Measurements from ENCODE around the gene ZNF408. TPM values are rescaled to one million over a fixed set of nuclear protein-coding genes. Genes with fewer than 3 reads are reported as not detected.

ZNF408 gene
- polyA plus RNA-seq, 1 donor from 2014 or later: 12.4 TPM

DNA sequence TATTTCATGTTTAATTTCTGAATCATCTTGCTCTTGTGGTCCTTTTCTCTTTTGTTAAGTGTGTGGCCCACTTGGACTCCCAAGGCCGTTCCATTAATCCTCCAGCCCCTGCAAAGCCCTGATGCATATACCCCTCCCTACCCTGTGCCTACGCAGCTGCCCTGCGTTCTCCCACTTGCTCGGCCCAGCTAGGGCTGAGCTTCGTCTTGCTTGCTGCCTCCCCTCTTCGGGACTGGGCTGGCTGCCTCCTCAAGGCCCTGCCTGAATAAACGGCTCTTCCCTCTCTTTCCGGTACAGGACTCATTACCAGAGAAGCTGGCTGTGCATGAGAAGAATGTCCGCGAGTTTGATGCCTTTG is 28.9 kb upstream of the ZNF408 start:
- H3K4me3 Mint-ChIP-seq: no peak overlapping the region
- peaks cover 11 to 17% (median 13%) of the 10 kb centered on the region in 3 donors for H3K4me1 Mint-ChIP-seq
- peak overlapping the region in 1 of 3 donors; percentile 76 for H3K27ac Mint-ChIP-seq
- H3K36me3 Mint-ChIP-seq: peaks cover 4% of the 10 kb centered on the region
- no peaks in the 10 kb centered on the region for H3K27me3 Mint-ChIP-seq
- H3K9me3 Mint-ChIP-seq: no peaks in the 10 kb centered on the region

DNA sequence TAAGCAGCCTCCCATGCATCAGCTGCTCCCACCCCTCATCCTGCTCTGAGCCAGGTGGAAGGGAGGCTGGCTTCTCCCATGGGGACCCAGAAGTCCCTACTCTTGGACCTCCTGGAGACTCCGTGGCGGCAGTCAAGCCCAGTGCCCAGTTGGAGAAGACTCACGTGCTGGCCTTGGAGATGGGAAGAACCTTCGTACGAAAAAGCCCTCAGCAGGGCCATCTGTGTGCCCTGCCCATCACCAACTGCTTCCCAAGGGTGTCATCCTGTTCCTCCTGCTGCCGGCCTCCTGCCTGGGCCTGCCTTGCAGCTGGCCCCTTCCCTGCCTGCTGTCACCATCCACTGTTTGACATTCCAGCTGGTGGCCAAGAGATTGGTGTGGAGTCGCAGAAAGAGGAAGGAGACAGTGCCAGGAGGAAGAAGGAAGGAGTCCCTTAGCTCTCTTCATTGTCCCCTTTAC is 28.4 kb upstream of the ZNF408 start:
- Mint-ChIP-seq H3K27ac (peak overlapping the region in 1 of 3 donors; percentile 18), H3K4me1 (peaks cover 16 to 22% (median 16%) of the 10 kb centered on the region in 3 donors), H3K36me3 (peaks cover 4% of the 10 kb centered on the region), H3K9me3 (no peaks in the 10 kb centered on the region), H3K4me3 (no peak overlapping the region), H3K27me3 (no peaks in the 10 kb centered on the region)

DNA sequence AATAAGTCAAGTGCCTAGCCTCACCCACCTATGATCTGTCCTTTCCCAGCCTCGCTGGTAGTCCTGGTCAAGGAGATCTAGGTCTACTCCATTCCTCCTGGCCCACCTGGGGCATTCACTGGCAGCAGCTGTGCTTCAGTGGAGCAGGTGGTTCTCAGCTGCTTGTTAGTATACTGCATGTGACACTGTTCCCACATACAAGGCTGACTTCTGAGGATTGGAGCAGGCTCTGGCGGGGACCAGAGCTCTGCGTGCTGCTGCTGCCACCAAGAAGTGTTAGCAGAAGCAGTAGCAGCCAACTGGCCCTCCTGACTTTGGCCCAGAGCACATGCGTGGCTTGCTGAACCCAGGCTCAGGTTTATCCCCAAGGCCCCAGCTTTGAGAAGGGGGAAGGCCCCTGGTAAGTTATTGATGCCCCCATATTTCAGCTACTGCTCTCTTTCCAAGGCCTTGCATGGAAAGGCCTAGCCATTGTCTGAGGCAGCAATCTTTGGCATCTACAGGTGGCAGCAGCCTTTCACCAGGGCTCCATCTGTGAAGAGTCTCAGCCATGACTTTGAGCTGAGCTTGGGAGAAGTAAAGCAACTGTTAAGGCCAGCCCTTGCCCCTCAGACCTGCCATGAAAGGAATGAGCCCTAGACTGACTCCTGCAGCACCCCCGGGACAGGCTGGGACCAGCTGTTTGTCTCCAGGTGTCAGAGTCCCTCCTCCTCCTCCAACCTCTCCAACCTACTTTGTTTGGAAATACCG is 26.9 kb upstream of the ZNF408 start:
- Mint-ChIP-seq H3K9me3 (no peaks in the 10 kb centered on the region), H3K4me3 (peak overlapping the region in 2 of 4 donors; percentile 5 to 71), H3K4me1 (peaks cover 16 to 22% (median 18%) of the 10 kb centered on the region in 3 donors)

DNA sequence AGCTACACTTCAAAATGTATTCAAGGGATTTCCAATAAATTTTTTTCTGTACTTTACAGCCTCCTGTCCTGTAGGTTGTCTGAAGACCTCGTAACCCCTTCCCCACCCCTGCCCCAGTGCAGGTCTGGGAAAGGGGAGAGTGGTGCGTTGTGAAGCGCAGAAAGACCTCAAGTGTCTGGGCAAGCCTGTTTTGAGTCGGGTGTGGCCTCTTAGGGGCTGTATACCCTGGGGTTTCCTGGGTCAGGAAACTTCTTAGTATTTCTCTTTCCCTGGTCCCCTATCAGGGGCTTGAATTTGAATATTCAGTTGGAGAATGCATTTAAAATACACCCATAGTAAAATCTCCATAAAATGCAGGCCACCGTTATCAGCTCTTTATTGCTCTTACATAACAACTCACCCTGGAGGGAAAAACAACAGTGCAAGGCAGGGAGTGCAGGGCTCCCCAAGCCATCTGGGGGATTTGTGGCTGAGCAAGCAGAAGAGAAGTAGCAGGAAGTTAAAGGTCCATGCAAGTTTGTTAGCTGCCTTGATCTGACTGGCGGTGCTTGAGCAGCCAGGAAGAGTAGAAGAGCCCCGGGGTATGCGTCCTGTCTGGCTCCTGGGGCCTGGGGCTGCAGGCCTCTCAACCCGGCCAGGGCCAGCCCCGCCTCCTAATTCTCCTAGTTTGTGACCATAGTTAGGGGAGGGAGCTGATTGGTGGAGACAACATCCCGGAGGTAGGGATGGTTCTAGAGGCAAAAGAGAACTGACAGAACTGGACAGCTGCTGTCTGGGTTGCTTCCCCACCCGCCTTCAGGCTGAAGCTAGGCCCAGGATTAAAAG is 26.2 kb upstream of the ZNF408 start:
- peaks cover 4% of the 10 kb centered on the region for H3K36me3 Mint-ChIP-seq
- peaks cover 16 to 22% (median 18%) of the 10 kb centered on the region in 3 donors for H3K4me1 Mint-ChIP-seq
- H3K4me3 Mint-ChIP-seq: peak overlapping the region in 2 of 4 donors; percentile 62 to 71
- H3K9me3 Mint-ChIP-seq: no peaks in the 10 kb centered on the region
- H3K27ac Mint-ChIP-seq: peak overlapping the region; percentile 81 to 92 (median 91)
- H3K27me3 Mint-ChIP-seq: no peaks in the 10 kb centered on the region

More for the DNA sequence above, 26.9 kb upstream of the ZNF408 start:
- Mint-ChIP-seq H3K27ac (peak overlapping the region in 2 of 3 donors; percentile 81 to 92), H3K27me3 (no peaks in the 10 kb centered on the region), H3K36me3 (peaks cover 4% of the 10 kb centered on the region)

DNA sequence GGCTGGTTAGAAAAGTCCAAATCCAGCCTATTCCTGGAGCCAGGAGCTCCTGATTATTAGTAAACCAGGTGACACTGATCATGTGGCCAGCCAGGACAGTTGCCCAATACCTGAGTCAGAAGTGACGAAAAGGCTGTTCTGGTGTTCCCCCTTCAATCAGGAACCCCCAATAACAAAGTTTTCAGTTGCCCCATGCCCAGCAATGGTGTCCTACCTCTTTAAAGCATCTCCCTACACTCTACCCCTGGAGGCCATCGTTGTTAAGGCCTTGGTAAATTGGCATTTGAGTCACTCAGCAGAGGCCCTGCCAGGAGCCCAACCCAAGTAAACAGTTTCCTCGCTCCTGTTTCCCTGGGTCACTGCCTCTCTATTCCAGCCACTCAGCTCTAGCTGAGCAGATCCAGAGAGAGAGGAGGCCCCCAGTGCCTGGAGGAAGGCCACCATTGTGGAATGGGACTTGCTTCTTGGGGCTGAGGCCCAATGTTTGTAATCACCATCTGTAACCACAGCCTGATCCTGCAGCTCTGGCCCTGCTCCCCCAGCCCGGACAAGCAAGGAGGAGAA is 25.5 kb upstream of the ZNF408 start:
- H3K9me3 Mint-ChIP-seq: no peaks in the 10 kb centered on the region
- peak overlapping the region; percentile 4 to 92 (median 91) for H3K27ac Mint-ChIP-seq
- H3K4me3 Mint-ChIP-seq: no peak overlapping the region
- peaks cover 4% of the 10 kb centered on the region for H3K36me3 Mint-ChIP-seq
- peaks cover 16 to 22% (median 18%) of the 10 kb centered on the region in 3 donors for H3K4me1 Mint-ChIP-seq
- H3K27me3 Mint-ChIP-seq: no peaks in the 10 kb centered on the region

DNA sequence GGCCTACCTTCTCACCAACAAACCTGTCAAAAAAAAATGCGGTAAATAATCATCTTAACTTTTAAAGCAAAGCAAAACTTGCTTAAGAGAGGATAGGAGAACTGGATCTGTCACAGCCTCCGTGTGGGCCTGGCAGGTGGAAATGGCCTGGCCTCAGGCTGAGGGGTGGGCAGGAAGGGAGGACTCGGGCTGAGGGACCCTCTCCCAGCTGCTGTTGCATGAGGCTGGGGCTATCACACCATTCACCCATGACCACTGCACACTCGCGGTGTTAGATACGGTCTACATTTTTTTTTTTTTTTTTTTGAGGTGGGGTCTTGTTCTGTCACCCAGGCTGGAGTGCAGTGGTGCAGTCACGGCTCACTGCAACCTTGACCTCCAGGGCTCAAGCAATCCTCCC is 24.9 kb upstream of the ZNF408 start:
- peak overlapping the region in 1 of 4 donors; percentile 52 for H3K4me3 Mint-ChIP-seq
- H3K4me1 Mint-ChIP-seq: peaks cover 16 to 21% (median 17%) of the 10 kb centered on the region in 3 donors
- no peaks in the 10 kb centered on the region for H3K27me3 Mint-ChIP-seq
- peak overlapping the region in 2 of 3 donors; percentile 4 to 92 for H3K27ac Mint-ChIP-seq
- no peaks in the 10 kb centered on the region for H3K9me3 Mint-ChIP-seq
- H3K36me3 Mint-ChIP-seq: peaks cover 4% of the 10 kb centered on the region

DNA sequence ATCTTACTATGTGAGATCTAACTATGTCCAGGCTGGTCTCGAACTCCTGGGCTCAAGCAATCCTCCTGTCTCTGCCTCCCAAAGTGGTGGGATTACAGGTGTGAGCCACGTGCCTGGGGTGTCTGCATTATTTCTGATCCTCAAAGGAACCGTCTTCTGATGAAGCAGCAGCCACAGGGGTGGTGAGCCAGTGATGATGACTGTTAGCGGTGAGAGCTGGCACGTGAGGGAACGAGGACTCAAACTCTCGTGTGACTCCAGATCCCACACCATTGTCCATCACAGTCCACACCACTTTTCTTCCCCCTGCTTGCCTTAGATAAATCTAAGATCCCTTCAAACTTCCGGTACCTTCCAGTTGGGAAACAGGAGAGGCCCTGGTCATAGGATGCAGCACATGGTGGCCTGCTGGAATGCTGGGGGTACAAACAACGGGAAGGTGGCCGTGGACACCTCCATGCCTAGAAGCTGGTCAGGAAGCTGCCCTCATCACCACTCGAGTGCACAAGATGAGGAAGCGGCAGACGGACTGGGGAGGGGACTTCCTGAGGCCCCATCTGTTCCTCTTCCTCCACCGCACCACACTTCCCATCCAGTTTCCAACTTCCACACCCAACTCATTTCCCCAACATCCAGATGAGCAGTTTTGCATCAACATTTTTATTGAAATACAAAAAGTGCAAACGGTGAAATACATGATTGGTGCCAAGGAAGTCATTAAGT is 24.2 kb upstream of the ZNF408 start:
- Mint-ChIP-seq H3K9me3 (no peaks in the 10 kb centered on the region), H3K4me1 (peaks cover 15 to 20% (median 16%) of the 10 kb centered on the region in 3 donors), H3K27ac (peak overlapping the region; percentile 35 to 81 (median 44)), H3K36me3 (peaks cover 4% of the 10 kb centered on the region), H3K27me3 (no peaks in the 10 kb centered on the region), H3K4me3 (peak overlapping the region in 2 of 4 donors; percentile 34 to 74)

DNA sequence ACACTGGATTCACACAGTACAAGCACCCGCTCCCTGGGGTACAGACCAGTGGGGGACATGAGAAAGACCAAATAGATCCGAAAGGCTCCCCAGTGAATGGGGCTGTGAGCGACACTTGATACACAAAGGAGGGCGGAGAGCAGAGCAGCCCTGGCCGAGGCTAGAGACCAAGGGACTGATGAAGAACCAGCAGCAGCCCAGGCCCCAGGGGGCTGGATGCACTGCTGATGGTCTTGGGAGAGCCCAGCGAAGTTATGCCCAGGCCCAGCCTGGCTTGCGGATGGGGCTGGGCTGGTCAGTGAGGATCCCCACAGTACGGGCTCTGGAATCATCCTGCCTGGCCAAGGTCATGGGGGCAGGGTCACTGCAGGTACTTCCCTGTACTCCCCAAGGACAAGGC is 23.7 kb upstream of the ZNF408 start:
- peak overlapping the region; percentile 35 to 81 (median 44) for H3K27ac Mint-ChIP-seq
- H3K4me1 Mint-ChIP-seq: peaks cover 15 to 20% (median 16%) of the 10 kb centered on the region in 3 donors

DNA sequence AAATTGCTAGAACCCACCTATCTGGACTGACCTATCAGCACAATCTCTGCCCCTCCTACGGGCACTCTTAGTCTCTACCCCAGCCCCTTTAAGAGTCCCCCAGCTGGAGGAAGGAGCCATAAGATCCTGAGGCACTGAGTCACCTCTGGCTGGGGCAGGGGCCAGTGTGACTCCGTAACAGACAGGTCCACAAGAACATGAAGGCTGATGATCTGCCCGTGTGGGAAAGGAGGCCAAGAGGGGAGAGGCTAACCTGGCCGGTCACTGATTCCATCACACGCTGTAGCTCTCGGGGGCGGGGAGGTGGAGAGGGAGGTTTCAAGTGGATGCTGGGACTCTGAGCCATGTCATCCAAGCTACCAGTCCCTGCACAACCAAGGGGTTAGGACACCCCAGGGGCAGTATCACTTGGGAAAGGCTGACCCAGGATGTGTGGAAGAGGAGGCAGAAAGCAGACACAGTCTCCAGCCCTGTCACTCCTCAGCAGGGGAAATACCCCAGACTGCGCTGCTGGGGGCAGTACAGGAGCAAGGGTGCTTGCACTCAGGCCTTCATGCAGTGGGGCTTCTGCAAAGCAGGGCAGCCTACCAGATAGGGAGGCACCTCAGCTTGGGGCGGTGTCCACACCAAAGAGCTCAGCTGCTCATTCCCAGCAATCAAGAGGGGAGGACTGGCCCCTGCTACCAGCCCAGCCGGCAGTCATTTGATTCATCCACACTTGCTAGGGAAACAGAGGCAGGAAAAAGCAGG is 22.7 kb upstream of the ZNF408 start:
- Mint-ChIP-seq H3K36me3 (peaks cover 2% of the 10 kb centered on the region), H3K4me1 (peaks cover 15 to 20% (median 16%) of the 10 kb centered on the region in 3 donors), H3K27ac (peak overlapping the region in 2 of 3 donors; percentile 16 to 36), H3K9me3 (no peaks in the 10 kb centered on the region), H3K27me3 (no peaks in the 10 kb centered on the region), H3K4me3 (no peak overlapping the region)

More for the DNA sequence above, 23.7 kb upstream of the ZNF408 start:
- Mint-ChIP-seq H3K9me3 (no peaks in the 10 kb centered on the region), H3K4me3 (peak overlapping the region in 1 of 4 donors; percentile 74), H3K27me3 (no peaks in the 10 kb centered on the region), H3K36me3 (peaks cover 4% of the 10 kb centered on the region)

DNA sequence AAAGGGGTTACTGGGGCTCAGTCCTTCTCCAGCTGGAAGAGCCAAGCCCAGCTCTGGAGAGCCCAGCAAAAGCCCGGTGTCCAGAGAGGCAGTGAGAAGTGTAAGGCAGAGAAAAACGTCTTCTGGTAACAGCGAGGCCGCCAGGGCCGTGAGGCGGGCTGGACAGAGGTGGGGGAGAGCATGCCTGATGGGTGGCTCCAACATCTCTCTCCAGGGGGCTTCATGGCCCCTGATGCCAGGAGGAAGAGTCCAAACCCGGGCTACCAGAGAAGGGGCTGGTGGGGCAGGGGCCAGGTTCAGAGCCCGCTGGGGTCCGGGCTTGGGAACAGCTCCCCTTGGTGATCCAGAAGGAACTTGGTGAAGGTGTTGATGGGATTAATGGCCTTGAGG is 22.1 kb upstream of the ZNF408 start:
- H3K9me3 Mint-ChIP-seq: no peaks in the 10 kb centered on the region

DNA sequence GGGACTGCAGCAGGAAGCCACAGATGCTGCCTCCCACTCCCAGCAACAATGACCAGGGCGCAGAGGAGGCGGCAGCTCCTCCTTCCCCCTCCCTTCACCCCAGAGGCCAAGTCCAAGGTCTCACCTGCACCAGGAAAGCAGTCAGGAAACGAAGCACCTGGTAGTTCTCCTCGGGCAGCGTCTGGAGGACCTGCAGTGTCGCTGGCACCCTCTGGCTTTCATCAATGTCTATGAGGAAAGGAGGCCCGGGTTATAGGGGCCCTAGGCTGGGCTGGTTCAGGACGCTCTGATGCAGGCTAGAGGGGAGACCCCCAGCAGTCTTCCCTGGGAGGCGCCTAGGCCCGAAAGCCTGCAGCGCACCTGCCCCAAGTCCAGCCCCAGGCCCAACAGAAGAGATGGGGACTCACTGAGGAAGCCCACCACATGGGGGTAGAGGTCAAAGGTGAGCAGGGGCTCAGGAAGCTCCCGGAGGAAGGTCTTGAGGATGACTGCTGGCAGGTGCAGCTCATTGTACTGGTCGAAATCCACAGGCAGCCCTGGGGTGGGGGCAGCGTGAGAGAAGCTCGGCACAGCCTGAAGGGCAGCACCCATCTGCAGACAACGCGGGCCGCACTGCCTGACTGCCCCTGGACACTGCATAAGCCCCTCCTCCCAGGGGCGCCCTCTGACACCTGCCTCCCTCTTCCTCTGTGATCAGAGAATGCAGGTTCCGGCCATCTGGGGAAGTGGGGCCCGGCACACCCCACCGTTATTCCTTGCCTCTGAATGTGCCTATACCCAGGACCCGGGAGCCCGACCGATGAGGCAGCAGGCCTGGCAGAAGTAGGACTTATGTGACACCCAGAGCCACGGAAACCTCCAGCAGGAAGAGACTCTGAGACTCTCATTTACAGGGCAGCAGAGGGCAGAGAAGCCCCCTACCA is 21.3 kb upstream of the ZNF408 start:
- H3K27ac Mint-ChIP-seq: no peak overlapping the region
- H3K36me3 Mint-ChIP-seq: peaks cover 2% of the 10 kb centered on the region
- no peak overlapping the region for H3K4me3 Mint-ChIP-seq
- H3K9me3 Mint-ChIP-seq: no peaks in the 10 kb centered on the region
- H3K27me3 Mint-ChIP-seq: no peaks in the 10 kb centered on the region
- H3K4me1 Mint-ChIP-seq: peaks cover 13 to 17% (median 15%) of the 10 kb centered on the region in 3 donors

More for the DNA sequence above, 22.1 kb upstream of the ZNF408 start:
- peak overlapping the region in 1 of 4 donors; percentile 43 for H3K4me3 Mint-ChIP-seq
- no peaks in the 10 kb centered on the region for H3K27me3 Mint-ChIP-seq
- H3K27ac Mint-ChIP-seq: no peak overlapping the region
- H3K36me3 Mint-ChIP-seq: peaks cover 2% of the 10 kb centered on the region
- H3K4me1 Mint-ChIP-seq: peaks cover 15 to 20% (median 16%) of the 10 kb centered on the region in 3 donors

DNA sequence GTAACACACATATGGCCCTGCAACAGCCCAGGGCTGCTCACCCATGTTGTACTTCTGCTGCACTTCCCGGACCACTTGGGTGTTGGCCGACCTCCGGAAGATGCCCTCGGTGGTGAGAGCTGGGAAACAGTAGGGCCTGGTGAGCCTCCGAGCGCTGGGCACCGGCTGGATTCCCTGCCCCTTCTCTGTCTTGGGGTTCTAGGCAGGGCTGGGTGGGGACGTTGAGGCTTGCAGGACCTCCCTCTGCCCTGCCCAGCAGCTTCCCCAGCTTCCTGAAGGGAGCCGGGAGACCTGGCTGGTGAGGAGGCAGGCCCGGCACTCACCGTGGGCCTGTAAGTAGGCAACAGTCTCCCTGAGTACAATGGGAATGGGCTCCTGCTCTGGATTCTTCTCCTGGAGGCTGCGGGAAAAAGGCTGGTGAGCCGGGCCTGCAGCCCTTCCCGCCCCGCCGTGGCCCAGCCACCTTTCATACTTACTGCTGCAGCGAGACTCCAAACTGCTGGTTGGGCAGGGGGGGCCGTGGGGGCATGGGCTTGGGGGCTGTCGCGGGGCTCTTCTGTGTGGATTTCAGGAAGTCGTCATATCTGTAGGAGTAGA is 20.6 kb upstream of the ZNF408 start:
- Mint-ChIP-seq H3K4me3 (no peak overlapping the region), H3K4me1 (peaks cover 9 to 13% (median 9%) of the 10 kb centered on the region in 3 donors), H3K27me3 (no peaks in the 10 kb centered on the region), H3K27ac (peak overlapping the region; percentile 46 to 70 (median 62)), H3K36me3 (peaks cover 2% of the 10 kb centered on the region), H3K9me3 (no peaks in the 10 kb centered on the region)

DNA sequence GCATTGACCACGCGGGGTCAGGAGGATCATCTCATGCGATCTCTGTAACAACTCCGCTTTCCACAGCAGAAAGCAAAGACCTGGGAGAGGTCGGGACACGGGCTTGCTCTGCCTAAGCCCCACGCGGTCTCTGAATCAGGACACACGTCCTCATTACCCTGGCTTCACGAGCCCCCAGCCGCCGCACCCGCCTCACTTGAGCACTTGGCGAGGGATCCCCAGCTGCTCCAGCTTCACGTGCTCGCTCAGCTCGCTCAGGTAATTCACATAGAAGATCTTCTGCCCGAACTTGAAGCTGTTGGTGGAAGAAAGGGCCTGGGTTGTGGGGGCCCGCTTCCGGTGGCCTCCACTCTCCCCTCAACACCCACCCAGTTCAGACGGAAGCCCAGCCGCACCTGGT is 20.0 kb upstream of the ZNF408 start:
- H3K36me3 Mint-ChIP-seq: peaks cover 2% of the 10 kb centered on the region
- no peak overlapping the region for H3K4me3 Mint-ChIP-seq
- no peaks in the 10 kb centered on the region for H3K27me3 Mint-ChIP-seq
- peaks cover 9 to 12% (median 9%) of the 10 kb centered on the region in 3 donors for H3K4me1 Mint-ChIP-seq
- peak overlapping the region; percentile 46 to 70 (median 62) for H3K27ac Mint-ChIP-seq
- no peaks in the 10 kb centered on the region for H3K9me3 Mint-ChIP-seq

Data from IgD-negative memory B cell (primary cell).